Fibroblast of mammary gland (primary cell): ENCODE results near the gene TMEM18.

Experiments used
- DNase-seq: peaks from one replicate; pipeline ENCODE4 v3.0.0-alpha.2; 2010; ENCODE audit warnings: low read depth
- H3K4me3 ChIP-seq: 2 replicates; pipeline ENCODE4 v1.5.1; 2011; ENCODE audit warnings: low read depth, mild to moderate bottlenecking, low read length, moderate library complexity; ENCODE audit not compliant: control insufficient read depth
- TF ChIP-seq, protein P1 (sequence below): conservative IDR thresholded peaks from 2 replicates; pipeline ENCODE4 v1.5.1; 2011; ENCODE audit warnings: low read depth, low read length, inconsistent platforms; ENCODE audit not compliant: control insufficient read depth, insufficient read depth

The TMEM18 gene

DNA sequence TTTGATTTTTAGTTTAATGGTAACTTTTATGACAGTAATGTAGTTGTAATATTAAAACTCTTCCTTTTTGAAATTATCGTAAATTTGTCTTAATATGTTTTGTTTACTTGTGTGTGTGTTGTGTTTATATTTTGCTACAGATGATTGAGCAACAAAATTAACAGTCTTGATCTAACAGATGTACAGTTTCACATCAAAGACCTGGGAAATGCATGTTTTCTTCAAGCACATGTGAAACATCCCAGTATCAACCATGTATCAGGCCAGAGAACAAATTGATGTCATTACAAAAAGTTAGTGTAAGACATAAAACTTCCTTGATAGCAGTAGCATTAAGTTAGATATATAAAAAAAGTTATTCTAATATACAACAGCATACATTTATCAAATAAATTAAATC lies 45.5 kb downstream of the TMEM18 start:
- no peak for DNase-seq
- no peak overlapping the region for H3K4me3 ChIP-seq
- TF ChIP-seq, protein P1, sequence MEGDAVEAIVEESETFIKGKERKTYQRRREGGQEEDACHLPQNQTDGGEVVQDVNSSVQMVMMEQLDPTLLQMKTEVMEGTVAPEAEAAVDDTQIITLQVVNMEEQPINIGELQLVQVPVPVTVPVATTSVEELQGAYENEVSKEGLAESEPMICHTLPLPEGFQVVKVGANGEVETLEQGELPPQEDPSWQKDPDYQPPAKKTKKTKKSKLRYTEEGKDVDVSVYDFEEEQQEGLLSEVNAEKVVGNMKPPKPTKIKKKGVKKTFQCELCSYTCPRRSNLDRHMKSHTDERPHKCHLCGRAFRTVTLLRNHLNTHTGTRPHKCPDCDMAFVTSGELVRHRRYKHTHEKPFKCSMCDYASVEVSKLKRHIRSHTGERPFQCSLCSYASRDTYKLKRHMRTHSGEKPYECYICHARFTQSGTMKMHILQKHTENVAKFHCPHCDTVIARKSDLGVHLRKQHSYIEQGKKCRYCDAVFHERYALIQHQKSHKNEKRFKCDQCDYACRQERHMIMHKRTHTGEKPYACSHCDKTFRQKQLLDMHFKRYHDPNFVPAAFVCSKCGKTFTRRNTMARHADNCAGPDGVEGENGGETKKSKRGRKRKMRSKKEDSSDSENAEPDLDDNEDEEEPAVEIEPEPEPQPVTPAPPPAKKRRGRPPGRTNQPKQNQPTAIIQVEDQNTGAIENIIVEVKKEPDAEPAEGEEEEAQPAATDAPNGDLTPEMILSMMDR, result no peak

DNA sequence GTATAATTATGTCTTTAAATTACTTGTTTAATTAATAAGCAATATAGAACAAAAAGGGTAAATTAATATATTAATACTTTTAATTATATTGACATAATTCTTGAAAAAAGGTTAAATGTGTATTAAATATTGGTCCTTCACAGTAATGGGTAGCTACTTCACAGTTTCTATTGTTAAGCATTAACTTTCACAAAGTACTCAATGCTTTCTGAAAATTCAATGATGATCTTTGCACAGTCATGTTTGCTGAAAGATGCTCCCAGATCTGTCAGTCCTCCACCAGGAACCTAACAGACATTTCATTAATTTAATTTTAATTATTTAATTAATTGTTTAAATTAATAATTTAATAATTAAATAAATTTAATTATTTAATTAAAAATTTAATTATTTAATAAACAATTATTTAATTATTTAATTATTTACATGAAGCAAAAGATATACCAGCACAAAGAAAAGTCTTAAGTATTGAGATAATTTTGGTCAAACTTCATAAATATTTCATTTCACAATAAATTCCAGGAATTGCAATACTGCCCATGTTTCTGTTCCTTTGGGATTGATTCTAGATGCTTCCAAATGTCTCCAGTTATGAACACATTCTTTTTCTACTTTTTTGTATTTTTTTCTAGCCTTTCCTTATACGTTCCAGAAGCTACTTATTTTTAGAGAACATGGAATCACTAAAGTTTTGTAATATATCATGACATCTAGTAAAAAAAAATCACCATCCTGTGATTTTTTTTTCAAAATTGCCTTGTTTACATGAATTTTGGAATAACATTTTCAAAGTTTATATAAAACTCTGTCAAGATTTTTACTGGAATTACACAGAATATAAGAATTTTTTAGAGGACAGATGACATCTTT lies 46.5 kb downstream of the TMEM18 start:
- TF ChIP-seq, protein P1, result no peak
- no peak overlapping the region for H3K4me3 ChIP-seq
- no peak for DNase-seq

DNA sequence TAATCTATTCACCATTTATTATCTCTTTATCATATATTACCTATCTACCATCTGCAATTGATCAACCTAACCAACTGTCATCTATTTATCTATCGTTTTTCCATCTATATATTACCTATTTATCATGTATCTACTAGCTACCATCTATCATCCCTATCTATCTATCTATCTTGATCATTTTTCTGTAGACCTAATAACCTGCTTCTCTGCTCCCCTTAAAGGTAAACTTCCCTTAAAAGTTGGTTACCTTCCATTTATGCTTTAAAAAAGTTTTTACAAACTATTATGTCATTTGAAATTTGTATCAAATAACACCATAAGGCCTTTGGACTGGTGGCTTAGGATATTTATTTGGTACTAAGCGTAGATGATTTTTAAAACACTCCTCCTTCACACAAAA lies 47.2 kb downstream of the TMEM18 start:
- TF ChIP-seq, protein P1, result no peak

DNA sequence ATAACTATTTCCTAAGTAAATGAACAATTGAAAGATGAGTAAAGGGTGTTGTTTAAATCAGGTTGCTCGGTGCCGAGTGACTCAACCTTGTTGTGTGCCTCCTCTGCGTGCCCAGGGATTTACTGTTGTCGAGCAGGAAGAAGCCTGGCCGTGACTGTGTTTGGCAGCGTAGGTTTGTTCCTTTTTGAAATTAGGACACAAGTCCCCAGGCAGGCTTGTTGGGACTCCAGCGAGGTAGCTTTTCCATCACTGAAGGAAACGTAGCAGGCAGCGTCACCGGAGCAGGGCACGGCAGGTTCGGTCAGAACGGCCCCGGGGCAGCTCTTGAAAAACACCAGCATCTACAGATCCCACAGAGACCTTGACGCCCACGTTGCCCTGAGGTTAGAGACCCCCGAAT lies 48.6 kb downstream of the TMEM18 start:
- DNase-seq, result no peak
- H3K4me3 ChIP-seq, result no peak overlapping the region

More for the DNA sequence above, 47.2 kb downstream of the TMEM18 start:
- DNase-seq, result no peak
- H3K4me3 ChIP-seq, result no peak overlapping the region

DNA sequence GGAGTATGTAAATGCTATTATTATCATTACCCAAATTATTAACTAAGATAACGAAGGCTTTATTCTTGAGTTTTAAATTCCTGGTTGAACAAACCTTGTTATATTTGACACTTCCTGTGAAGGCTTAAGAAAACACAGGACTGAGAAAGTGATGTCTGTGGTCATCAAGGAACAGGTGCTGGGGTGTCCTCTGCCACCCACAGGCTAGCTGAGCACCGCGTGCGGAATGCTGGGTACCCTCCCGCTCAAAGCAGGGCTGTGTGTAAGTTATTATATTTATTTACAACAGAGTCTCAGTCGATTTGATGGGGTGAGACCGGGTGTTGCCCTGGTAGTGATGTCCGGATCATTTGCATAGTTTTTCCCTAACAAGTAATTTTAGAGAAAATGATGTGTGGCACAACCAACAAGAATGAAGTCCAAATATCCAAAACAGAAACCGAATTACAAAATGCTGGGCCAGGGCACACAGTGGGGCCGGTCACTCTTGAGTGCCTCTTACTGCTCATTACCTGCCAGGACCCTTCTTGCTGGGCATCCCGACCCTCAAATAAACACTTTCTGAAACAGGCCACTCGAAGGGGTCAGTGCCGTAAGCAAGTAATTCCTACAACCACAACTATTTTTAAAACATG lies 49.2 kb downstream of the TMEM18 start:
- TF ChIP-seq, protein P1, result no peak
- no peak for DNase-seq
- no peak overlapping the region for H3K4me3 ChIP-seq

More for the DNA sequence above, 48.6 kb downstream of the TMEM18 start:
- TF ChIP-seq, protein P1, result no peak

DNA sequence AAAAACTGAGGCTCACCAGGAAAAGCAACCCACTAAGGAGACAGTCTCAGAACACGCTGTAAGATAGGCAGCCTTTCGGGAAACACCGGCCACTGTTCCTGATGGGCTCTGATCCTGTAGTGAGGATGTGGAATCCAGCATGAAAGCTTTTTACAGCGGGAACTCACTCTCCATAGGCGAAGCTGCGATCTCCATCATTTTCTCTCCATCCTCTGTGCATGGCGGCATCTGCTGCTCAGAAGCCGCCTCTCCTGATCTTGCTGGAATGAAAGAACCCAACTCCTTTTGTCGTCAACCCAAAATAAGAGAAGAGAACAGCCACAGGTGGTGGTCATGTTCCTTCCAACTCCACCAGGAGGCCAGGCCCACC lies 49.9 kb downstream of the TMEM18 start:
- TF ChIP-seq, protein P1, result no peak
- no peak overlapping the region for H3K4me3 ChIP-seq
- DNase-seq, result no peak
